SKM-1 (cell line): ENCODE results near the gene GPR37.

ENCODE experiments used
- DNase-seq: peaks from one replicate; lab custom pipeline; 2025; ENCODE audit not compliant: unreplicated experiment; lab: John Stamatoyannopoulos, UW

Gene GPR37, protein sequence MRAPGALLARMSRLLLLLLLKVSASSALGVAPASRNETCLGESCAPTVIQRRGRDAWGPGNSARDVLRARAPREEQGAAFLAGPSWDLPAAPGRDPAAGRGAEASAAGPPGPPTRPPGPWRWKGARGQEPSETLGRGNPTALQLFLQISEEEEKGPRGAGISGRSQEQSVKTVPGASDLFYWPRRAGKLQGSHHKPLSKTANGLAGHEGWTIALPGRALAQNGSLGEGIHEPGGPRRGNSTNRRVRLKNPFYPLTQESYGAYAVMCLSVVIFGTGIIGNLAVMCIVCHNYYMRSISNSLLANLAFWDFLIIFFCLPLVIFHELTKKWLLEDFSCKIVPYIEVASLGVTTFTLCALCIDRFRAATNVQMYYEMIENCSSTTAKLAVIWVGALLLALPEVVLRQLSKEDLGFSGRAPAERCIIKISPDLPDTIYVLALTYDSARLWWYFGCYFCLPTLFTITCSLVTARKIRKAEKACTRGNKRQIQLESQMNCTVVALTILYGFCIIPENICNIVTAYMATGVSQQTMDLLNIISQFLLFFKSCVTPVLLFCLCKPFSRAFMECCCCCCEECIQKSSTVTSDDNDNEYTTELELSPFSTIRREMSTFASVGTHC

DNA sequence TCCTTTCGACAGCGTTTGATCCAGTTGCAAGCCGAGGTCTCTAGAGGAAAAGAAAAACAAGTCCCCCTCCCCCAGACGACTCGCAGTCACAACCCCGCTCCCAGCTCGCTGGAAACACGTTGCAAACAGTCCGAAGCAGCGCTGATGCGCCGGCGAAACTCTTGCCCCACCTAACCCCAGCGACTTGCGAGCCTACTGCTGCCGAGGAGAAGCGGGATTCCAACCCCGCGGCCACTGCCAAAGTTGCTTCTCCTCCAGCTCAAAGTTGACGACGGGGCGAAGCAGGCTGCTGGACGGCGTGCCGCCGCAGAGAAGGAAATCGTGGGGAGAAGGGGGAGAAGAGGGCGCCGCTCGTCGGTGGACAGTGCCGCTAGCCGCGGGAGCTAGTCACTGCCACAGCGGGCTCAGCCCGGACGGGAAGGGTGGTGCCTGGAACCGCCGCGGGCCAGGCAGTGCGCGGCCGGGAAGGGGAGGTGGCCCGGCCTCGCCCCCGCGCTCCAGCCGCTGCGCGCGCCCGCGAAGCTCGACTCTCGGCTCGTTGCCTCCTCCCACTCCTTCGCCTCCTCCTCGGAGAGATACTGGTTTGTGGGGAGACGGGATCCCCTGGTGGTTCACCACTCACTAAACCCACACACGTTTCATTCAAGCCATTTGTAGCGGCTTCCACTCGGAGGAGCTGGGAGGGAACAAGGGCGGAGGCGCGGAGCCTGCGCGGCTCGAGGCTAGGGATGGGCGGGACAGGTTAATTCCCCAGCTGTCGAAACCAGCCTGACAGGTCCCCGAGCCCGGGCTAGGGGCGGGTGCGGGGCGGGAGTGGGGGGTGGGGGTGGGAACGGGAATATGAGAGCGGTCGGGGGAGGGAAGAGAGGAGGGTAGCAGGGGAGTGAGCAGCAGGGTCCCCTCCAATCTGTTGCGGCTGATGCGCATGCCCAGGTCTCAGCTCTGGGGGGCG, at the start of gene GPR37:
GPR37 (minus strand) TSS at position 392 of the 952 bp plus-strand sequence. CDS start 816 bp downstream, outside the sequence.
- DNase-seq, result peak; percentile 44

DNA sequence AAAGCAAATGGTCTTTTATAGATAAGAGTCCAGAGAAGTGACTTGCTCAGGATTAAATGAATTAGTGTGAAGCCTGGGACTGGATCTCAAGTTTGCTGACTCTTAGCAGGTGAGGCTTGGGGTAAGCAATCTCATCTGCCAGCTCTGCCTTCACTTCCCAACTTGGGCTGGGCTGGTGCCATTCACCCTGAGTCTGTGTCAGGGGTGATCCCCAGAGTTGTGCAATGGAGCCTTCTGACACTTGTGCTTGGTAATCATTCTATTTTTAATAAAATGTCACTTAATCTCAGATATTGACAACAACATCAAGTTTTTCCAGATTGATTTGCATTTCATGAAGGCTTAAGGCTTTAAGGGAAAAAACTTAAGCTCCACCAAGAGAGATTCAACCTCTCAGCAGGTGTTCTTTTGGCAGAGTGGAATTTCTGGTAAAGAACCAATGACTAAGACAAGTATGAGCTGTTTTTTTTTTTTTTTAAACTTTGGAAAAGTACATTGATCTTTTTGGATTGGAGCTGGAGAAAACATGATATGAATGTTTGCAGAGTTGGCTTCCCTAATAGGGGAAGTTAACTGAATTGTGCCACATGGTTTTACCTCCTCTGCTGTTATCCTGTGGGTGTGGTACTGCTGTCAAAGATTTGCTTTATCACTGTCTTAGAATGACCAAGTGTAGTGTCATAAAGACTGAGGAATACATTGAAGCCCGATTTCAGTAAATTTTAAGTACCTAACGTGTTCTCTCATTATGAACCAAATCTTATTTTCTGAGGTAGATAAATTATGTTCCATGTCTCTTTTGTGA, 48.6 kb upstream of the GPR37 start:
- no peak for DNase-seq

- no peak for DNase-seq
These were observed 47.2 kb upstream of the GPR37 start for GRCh38 chr7:124812764-124813163.

- DNase-seq, result no peak
These were observed 45.7 kb upstream of the GPR37 start for GRCh38 chr7:124811341-124811740.

DNA sequence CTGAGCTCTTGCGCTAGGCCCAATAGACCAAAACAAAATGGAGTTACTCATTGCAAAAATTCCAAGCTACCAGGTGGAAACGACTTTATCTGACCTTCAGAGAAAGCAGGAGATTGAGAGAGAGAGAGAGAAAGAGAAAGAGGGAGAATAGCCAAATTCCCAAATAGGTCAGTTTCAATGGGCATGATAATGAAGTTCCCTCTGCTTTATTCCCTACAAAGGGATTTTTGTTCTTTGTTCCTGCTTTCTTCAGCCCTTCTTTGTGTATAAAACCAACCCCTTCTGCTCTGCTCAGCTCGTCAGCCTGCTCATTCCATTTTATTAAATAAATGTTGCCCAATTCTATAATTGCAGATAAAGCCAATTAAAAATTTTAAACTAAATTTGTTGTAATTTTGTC, 45.0 kb upstream of the GPR37 start:
- DNase-seq, result no peak

GRCh38 chr7:124808206-124808605, 42.6 kb upstream of the GPR37 start:
- no peak for DNase-seq

- DNase-seq, result no peak
These were observed 35.8 kb upstream of the GPR37 start for GRCh38 chr7:124801330-124801895.

GRCh38 chr7:124800386-124800785, 34.8 kb upstream of the GPR37 start:
- DNase-seq, result no peak

DNA sequence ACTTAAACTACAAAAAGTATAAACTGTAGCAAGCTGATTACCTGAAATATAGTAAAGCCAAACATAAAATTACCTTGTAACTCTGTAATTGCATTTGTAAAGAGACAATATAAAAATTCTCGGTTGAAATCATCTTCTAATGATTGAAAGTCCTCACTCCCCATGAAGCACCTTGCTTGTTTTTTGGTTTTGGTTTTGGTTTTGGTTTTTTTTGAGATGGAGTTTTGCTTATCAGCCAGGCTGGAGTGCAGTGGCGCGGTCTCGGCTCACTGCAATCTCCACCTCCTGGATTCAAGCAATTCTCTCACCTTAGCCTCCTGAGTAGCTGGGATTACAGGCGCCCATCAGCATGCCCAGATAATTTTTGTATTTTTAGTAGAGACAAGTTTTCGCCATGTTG, 33.9 kb upstream of the GPR37 start:
- no peak for DNase-seq

GRCh38 chr7:124796771-124797170, 31.2 kb upstream of the GPR37 start:
- no peak for DNase-seq

DNA sequence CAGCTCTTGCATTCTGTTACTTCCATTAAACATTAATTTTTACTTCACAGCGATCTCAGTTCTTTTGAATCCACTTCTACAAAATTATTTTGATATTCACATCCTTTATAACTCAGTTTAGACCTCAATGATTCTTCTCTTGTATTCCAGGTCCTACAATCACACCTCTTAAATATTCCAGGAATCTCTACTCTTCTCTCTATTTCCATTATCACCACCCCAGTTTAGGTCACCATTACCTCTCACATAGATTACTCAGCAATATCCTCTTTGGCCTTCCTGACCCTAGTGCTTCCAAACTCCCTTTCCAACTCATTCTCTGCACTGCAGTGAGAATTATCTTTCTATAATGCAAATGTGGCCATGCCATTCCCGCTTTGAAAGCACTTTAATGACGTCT, 27.1 kb upstream of the GPR37 start:
- DNase-seq, result no peak

- no peak for DNase-seq
These were observed 26.4 kb upstream of the GPR37 start for GRCh38 chr7:124792002-124792401.

- no peak for DNase-seq
These were observed 25.8 kb upstream of the GPR37 start for GRCh38 chr7:124791426-124791825.

- no peak for DNase-seq
These were observed 25.1 kb upstream of the GPR37 start for GRCh38 chr7:124790645-124791044.

DNA sequence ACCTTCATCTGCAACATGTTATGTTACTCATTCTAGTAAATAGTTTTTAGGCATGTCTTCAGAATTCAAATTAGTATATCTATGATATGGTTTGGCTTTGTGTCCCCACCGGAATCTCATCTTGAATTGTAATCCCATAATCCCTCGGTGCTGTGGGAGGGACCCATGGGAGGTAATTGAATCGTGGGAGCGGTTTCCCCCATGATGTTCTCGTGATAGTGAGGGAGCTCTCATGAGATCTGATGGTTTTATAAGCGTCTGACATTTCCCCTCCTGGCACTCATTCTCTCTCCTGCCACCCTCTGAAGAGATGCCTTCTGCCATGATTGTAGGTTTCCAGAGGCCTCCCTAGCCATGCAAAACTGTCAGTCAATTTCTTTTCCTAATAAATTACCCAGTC, 20.4 kb upstream of the GPR37 start:
- no peak for DNase-seq

- DNase-seq, result peak; percentile 60
These were observed 19.6 kb upstream of the GPR37 start for GRCh38 chr7:124784879-124785818.

DNA sequence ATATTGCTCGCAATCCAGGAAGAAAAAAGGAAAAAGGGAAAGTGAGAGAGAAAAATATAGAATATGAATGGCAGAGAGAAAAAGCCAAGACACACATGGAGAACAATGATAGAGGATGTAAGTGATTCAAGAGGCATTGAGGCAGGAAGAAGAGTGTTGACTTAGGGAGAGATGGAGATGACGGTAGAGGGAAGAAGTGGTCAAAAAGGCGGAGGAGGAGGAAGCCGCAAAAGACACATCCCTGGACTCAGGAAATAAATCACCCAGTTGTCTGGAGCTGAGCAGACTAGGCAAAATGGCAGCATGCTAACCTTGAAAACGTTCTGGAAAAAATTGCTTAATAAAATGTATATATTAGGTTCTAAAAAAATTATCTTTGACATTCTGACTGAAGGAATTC, 17.7 kb upstream of the GPR37 start:
- no peak for DNase-seq

DNA sequence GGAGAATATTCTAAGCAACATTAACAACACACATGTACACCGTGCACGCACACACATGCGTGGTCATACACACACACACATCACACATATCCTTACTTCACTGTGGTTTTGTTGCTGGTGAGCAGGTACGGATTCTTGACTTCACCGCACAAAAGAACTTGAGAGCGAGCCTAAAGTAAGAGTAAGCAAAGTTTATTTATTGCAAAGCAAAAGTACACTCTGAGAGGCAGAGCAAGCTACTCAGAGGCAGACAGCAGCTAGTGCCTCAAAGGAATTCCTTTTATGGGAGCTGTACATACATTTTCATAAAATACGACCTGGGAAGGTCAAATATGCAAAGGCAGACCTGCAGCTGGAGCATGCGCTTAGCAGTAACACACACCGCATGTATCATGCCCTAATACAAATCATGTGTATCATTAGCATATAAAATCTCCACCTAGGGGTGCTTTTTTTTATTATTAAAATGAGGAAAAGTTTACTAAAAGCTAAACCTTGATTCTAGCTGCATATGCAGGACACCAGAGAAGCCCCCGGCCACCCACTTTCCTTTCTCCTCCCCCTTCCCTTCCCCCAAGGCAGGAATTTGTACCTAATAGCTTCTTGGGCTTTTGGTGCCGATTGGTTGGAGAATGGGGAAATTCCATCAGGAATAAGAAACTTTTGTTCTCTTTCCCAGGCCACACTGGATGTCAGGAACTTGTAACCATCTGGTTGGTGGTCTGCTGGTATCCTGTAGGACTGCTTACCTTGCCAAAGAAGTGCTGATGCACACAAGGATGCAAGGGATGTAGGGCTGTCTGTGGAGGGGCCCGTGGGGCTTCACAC, 16.5 kb upstream of the GPR37 start:
- DNase-seq, result no peak
